22Rv1 (cell line): ENCODE results near the gene LAMA1.

ENCODE experiments used
- CTCF ChIP-seq: fragments of 450-650 bp; IDR thresholded peaks from 2 replicates; pipeline ENCODE4 v1.5.1; 2017; ENCODE audit warnings: mild to moderate bottlenecking
- ZFX ChIP-seq: fragments of 450-650 bp; IDR thresholded peaks from 2 replicates; pipeline ENCODE4 v1.6.1; 2017; ENCODE audit warnings: antibody characterized with exemption, borderline replicate concordance

- TF ChIP-seq CTCF: no peak
- no peak for TF ChIP-seq ZFX
These were observed 188.1 kb downstream of the LAMA1 start for GRCh38 chr18:6929370-6930102.
